Measurements from ENCODE around the gene FGF10. TPM values are rescaled to one million over a fixed set of nuclear protein-coding genes. Genes with fewer than 3 reads are reported as not detected.

Gene FGF10
- total and polyA plus RNA-seq, 2 donors (not counting 1 experiment from before 2014, with no cell fraction given), result 0.58 to 154 TPM

GRCh38 chr5:44402084-44402483 lies 12.9 kb upstream of the FGF10 start:
- no peak overlapping the region for H3K9ac ChIP-seq (ENCODE audit: insufficient read depth, low read length)
- H3K27ac ChIP-seq (ENCODE audit: insufficient read depth, low read length), result no peak overlapping the region
- H3K4me2 ChIP-seq (ENCODE audit: extremely low read depth, insufficient read depth, low read length), result no peak overlapping the region
- H2AFZ ChIP-seq (ENCODE audit: low read length), result no peak overlapping the region
- no peaks in the 10 kb centered on the region for H3K79me2 ChIP-seq (ENCODE audit: control insufficient read depth, insufficient read depth, low read length)
- no peaks in the 10 kb centered on the region for H3K36me3 ChIP-seq (ENCODE audit: control insufficient read depth, insufficient read depth, low read length)
- no peak for TF ChIP-seq CTCF (conservative IDR thresholded peaks at IDR 0.05 in 1 of 2, IDR thresholded peaks at IDR 0.05 in 1 of 2; ENCODE audit: low read depth in 1 of 2, low read length in 2 of 2)
- TF ChIP-seq EZH2 (IDR thresholded peaks at IDR 0.05; ENCODE audit: low read length, missing control alignments), result no peak
- H3K4me3 ChIP-seq (replicated peaks in 1 of 4; ENCODE audit: control extremely low read depth in 1 of 4, insufficient read depth in 1 of 4, low read depth in 3 of 4, low read length in 4 of 4), result no peak overlapping the region
- H4K20me1 ChIP-seq (ENCODE audit: control insufficient read depth, extremely low read depth, insufficient read depth, low read length), result no peaks in the 10 kb centered on the region
- DNase-seq (ENCODE audit: low read depth in 2 of 2), result no peak
- H3K9me3 ChIP-seq (ENCODE audit: control insufficient read depth, insufficient read depth, low read depth, low read length), result no peaks in the 10 kb centered on the region
- H3K4me1 ChIP-seq (ENCODE audit: control insufficient read depth, extremely low read depth, insufficient read depth, low read length), result no peaks in the 10 kb centered on the region
- no peaks in the 10 kb centered on the region for H3K27me3 ChIP-seq (ENCODE audit: control insufficient read depth, insufficient read depth, low read length)

- H3K4me3 ChIP-seq (replicated peaks in 1 of 4; ENCODE audit: control extremely low read depth in 1 of 4, insufficient read depth in 1 of 4, low read depth in 3 of 4, low read length in 4 of 4), result no peak overlapping the region
- H3K79me2 ChIP-seq (ENCODE audit: control insufficient read depth, insufficient read depth, low read length), result no peaks in the 10 kb centered on the region
- no peaks in the 10 kb centered on the region for H3K36me3 ChIP-seq (ENCODE audit: control insufficient read depth, insufficient read depth, low read length)
- no peak overlapping the region for H3K27ac ChIP-seq (ENCODE audit: insufficient read depth, low read length)
- no peaks in the 10 kb centered on the region for H3K9me3 ChIP-seq (ENCODE audit: control insufficient read depth, insufficient read depth, low read depth, low read length)
- H3K9ac ChIP-seq (ENCODE audit: insufficient read depth, low read length), result no peak overlapping the region
- no peak for DNase-seq (ENCODE audit: low read depth in 2 of 2)
- TF ChIP-seq EZH2 (IDR thresholded peaks at IDR 0.05; ENCODE audit: low read length, missing control alignments) (no peak), CTCF (conservative IDR thresholded peaks at IDR 0.05 in 1 of 2, IDR thresholded peaks at IDR 0.05 in 1 of 2; ENCODE audit: low read depth in 1 of 2, low read length in 2 of 2) (no peak)
- H3K27me3 ChIP-seq (ENCODE audit: control insufficient read depth, insufficient read depth, low read length), result no peaks in the 10 kb centered on the region
- H3K4me1 ChIP-seq (ENCODE audit: control insufficient read depth, extremely low read depth, insufficient read depth, low read length), result no peaks in the 10 kb centered on the region
- H3K4me2 ChIP-seq (ENCODE audit: extremely low read depth, insufficient read depth, low read length), result no peak overlapping the region
- H4K20me1 ChIP-seq (ENCODE audit: control insufficient read depth, extremely low read depth, insufficient read depth, low read length), result no peaks in the 10 kb centered on the region
- H2AFZ ChIP-seq (ENCODE audit: low read length), result no peak overlapping the region
These were observed 12.4 kb upstream of the FGF10 start for GRCh38 chr5:44401611-44402010.

- H4K20me1 ChIP-seq (ENCODE audit: control insufficient read depth, extremely low read depth, insufficient read depth, low read length), result no peaks in the 10 kb centered on the region
- no peaks in the 10 kb centered on the region for H3K27me3 ChIP-seq (ENCODE audit: control insufficient read depth, insufficient read depth, low read length)
- H3K4me2 ChIP-seq (ENCODE audit: extremely low read depth, insufficient read depth, low read length), result no peak overlapping the region
- H3K36me3 ChIP-seq (ENCODE audit: control insufficient read depth, insufficient read depth, low read length), result no peaks in the 10 kb centered on the region
- no peak for TF ChIP-seq EZH2 (IDR thresholded peaks at IDR 0.05; ENCODE audit: low read length, missing control alignments)
- TF ChIP-seq CTCF (conservative IDR thresholded peaks at IDR 0.05 in 1 of 2, IDR thresholded peaks at IDR 0.05 in 1 of 2; ENCODE audit: low read depth in 1 of 2, low read length in 2 of 2), result no peak
- no peak for DNase-seq (ENCODE audit: low read depth in 2 of 2)
- no peaks in the 10 kb centered on the region for H3K79me2 ChIP-seq (ENCODE audit: control insufficient read depth, insufficient read depth, low read length)
- H3K9ac ChIP-seq (ENCODE audit: insufficient read depth, low read length), result no peak overlapping the region
- no peak overlapping the region for H3K4me3 ChIP-seq (replicated peaks in 1 of 4; ENCODE audit: control extremely low read depth in 1 of 4, insufficient read depth in 1 of 4, low read depth in 3 of 4, low read length in 4 of 4)
- H3K27ac ChIP-seq (ENCODE audit: insufficient read depth, low read length), result no peak overlapping the region
- H3K9me3 ChIP-seq (ENCODE audit: control insufficient read depth, insufficient read depth, low read depth, low read length), result no peaks in the 10 kb centered on the region
- no peaks in the 10 kb centered on the region for H3K4me1 ChIP-seq (ENCODE audit: control insufficient read depth, extremely low read depth, insufficient read depth, low read length)
- no peak overlapping the region for H2AFZ ChIP-seq (ENCODE audit: low read length)
These were observed 9.2 kb upstream of the FGF10 start for GRCh38 chr5:44398382-44398781.

All from fibroblast of lung (primary cell).